Breast epithelium (tissue), 3 donors: ENCODE results near the gene ISLR2.

Source experiments
- CTCF ChIP-seq, 3 donors: fragments of 450-650 bp; IDR thresholded peaks; one replicate each; pipeline ENCODE4 v1.5.1; 2016 to 2017; ENCODE audit warnings: antibody characterized with exemption in 3 of 3, mild to moderate bottlenecking in 3 of 3, moderate library complexity in 3 of 3
- POLR2AphosphoS5 ChIP-seq, 3 donors: sonication (generic); formaldehyde crosslinking; IDR thresholded peaks; one replicate each; pipeline ENCODE4 v1.6.1; 2017; ENCODE audit warnings: antibody characterized with exemption in 3 of 3

DNA sequence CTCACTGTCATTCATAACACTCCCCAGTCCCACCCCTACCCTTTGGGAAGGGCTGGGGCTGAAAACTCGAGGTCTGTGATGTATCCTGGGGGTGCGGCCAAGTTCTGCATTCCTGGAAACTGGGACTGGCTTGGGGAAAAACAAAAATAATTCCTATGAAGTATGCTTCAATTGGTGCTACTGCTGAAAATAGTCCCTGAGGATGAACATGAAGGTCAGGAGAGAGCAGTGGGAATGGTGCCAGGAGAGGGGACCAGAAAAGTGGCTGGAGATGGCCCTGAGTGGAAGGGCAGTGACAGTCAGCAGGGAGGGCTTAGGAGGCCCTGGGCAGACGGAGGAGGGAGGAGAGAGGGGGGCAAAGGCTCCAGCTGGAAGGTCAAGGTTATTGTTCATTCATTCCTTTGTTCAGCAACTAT lies 38.3 kb downstream of the ISLR2 start:
- TF ChIP-seq CTCF (IDR thresholded peaks at IDR 0.05) = no peak
- no peak for TF ChIP-seq POLR2AphosphoS5 (IDR thresholded peaks at IDR 0.05)
